ENCODE measurements around the gene EEF2K. TPM values are rescaled to one million over a fixed set of nuclear protein-coding genes. Genes with fewer than 3 reads are reported as not detected.

EEF2K gene
- total RNA-seq, 1 experiment from 2014 or later: 31.0 TPM

DNA sequence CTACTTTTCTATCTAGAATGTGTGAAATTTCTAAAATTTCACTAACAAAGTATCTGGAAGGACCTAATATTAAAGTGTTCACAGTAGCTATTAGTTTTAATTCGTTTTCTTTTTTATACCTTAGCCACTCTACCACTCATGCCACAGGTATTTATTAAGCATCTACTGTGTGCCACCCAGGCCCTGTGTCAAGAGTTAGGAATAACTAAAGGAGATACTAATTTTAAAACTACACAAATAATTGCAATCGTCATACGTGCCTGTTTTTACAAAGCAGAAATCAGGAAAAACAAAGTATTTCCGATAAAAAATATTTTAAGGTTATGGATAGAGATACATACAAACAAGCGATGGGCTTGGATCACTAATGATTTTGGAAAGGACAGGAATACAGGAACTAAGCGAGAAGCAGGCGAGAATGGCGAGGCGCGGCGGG, 483 bp upstream of the EEF2K start:
- Histone ChIP-seq H3K9me3 (ENCODE audit: control insufficient read depth in 1 of 2, insufficient read depth in 1 of 2, low read depth in 1 of 2, low read length in 2 of 2) (no peaks in the 10 kb centered on the region; a peak in 1 of 4 replicates), H3K9ac (ENCODE audit: low read length) (peak overlapping the region; percentile 90), H3K36me3 (ENCODE audit: control insufficient read depth in 1 of 2, insufficient read depth in 2 of 2, low read length in 2 of 2) (peaks cover 0 to 1% of the 10 kb centered on the region in 2 experiments; a peak in 1 of 4 replicates), H3K9me2 (ENCODE audit: insufficient read depth) (no peaks in the 10 kb centered on the region), H2AFZ (ENCODE audit: low read depth, low read length, poor library complexity, severe bottlenecking) (peak overlapping the region; percentile 28), H3K27ac (ENCODE audit: low read depth, low read length) (peak overlapping the region; percentile 85), H4K20me1 (ENCODE audit: insufficient read depth) (no peaks in the 10 kb centered on the region), H3K4me1 (ENCODE audit: control insufficient read depth in 1 of 2, insufficient read depth in 2 of 2, low read length in 2 of 2) (peaks cover 16 to 25% of the 10 kb centered on the region in 2 experiments), H3K27me3 (ENCODE audit: insufficient read depth, low read length) (no peaks in the 10 kb centered on the region), H3K4me2 (ENCODE audit: low read length) (peak overlapping the region; percentile 93), H3K4me3 (replicated peaks in 1 of 2; ENCODE audit: low read depth in 1 of 2, low read length in 2 of 2) (peak overlapping the region; percentile 42 to 94), H3K79me2 (ENCODE audit: insufficient read depth, low read length) (peaks cover 42% of the 10 kb centered on the region)
- no peak for ATAC-seq
- TF ChIP-seq ZNF274 (IDR thresholded peaks at IDR 0.05; ENCODE audit: low read depth, low read length): no peak
- TF ChIP-seq ZFX (IDR thresholded peaks at IDR 0.05): no peak
- TF ChIP-seq FOSL1 (IDR thresholded peaks at IDR 0.05; ENCODE audit: low read depth): no peak
- TF ChIP-seq SRF (IDR thresholded peaks at IDR 0.05; ENCODE audit: low read depth): peak; percentile 61; the same call in 1 of the 2 replicates
- TF ChIP-seq, protein P1, sequence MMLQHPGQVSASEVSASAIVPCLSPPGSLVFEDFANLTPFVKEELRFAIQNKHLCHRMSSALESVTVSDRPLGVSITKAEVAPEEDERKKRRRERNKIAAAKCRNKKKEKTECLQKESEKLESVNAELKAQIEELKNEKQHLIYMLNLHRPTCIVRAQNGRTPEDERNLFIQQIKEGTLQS (IDR thresholded peaks at IDR 0.05): no peak
- no peak for TF ChIP-seq RAD21 (IDR thresholded peaks at IDR 0.05; ENCODE audit: low read depth)
- TF ChIP-seq EZH2 (IDR thresholded peaks at IDR 0.05): no peak
- CTCF ChIA-PET: interaction anchor here (1.0 kb wide), 1 partner anchor 93 kb away, joined by 8 read pairs; no protein-coding TSS in a partner anchor
- intact Hi-C loops (cut with micrococcal nuclease): loop anchor here (1.0 to 2.0 kb wide), 2 partner anchors 27 to 92 kb away; partner anchors contain the start of gene POLR3E
- TSS peak; percentile 99 for BruUV-seq (replicated peaks)
- RAD21 ChIA-PET (ENCODE audit: low non-redundant PET in 1 of 2, low total read pairs in 2 of 2, uncharacterized antibody in 2 of 2, unreplicated experiment in 2 of 2): interaction anchor here (0.9 to 1.0 kb wide), 2 partner anchors 14 to 95 kb away, joined by 3 read pairs; no protein-coding TSS in a partner anchor
- POLR2A ChIA-PET: interaction anchor here (1.3 kb wide), 1 partner anchor 14 kb away, joined by 4 read pairs; no protein-coding TSS in a partner anchor
- DNase-seq (ENCODE audit: low read depth, low spot score): no peak

DNA sequence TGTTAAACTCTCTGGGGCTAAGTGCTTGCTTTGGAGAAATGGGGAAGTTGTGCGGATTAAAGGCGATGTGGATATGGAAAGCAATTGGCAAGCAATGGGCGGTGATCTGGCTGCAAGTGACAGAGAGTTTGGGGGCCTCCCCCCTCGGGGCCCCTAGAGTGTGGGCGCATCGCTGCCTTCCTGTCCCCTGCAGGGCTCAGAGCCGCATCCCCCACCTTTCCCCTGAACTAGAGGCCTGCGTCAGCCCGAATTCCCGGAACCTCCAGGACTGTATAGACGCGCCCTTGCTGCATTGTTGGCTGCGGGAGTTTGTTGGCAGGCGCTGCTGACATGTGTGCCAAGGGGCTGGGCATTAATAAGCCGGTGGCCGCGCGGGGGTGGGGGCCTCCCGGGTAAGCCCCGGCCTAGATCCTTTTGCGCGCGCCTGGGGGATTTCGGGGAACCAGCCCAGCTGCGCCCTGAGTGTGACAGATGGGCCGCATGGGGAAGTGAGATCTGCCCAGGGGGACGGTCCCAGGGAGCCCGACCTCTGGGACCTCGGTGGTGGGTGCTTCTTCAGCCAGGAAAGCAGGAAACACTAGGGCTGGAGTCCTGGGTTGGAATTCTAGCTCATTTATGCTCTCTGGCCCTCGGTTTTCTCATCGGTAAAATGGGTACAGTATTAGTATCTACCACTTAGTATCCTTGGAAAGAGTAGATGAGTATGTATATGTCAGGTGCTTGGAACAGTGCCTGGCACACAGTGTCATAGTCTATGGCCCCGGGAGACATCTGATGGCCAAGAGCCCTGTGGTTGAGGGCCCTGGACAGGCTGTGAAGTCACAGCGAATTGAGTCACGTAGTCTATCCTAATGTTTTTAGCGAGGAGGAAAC, 1.0 kb downstream of the EEF2K start:
- ChIA-PET POLR2A (no interaction called here), CTCF (interaction anchor here (0.7 kb wide), 1 partner anchor 93 kb away, joined by 3 read pairs; no protein-coding TSS in a partner anchor), RAD21 (ENCODE audit: low non-redundant PET in 1 of 2, low total read pairs in 2 of 2, uncharacterized antibody in 2 of 2, unreplicated experiment in 2 of 2) (no interaction called here)
- no TSS peak for BruUV-seq (replicated peaks)
- TF ChIP-seq ZFX (IDR thresholded peaks at IDR 0.05) (peak; percentile 55), EGR1 (IDR thresholded peaks at IDR 0.05; ENCODE audit: low read depth) (peak; percentile 58; the same call in 1 of the 2 replicates)
- TF ChIP-seq, protein P1 (IDR thresholded peaks at IDR 0.05): no peak
- Histone ChIP-seq H3K4me2 (ENCODE audit: low read length) (peak overlapping the region; percentile 93), H3K36me3 (ENCODE audit: control insufficient read depth in 1 of 2, insufficient read depth in 2 of 2, low read length in 2 of 2) (peaks cover 0 to 7% of the 10 kb centered on the region in 2 experiments; a peak in 1 of 4 replicates), H3K4me1 (ENCODE audit: control insufficient read depth in 1 of 2, insufficient read depth in 2 of 2, low read length in 2 of 2) (peaks cover 16 to 25% of the 10 kb centered on the region in 2 experiments), H3K4me3 (replicated peaks in 1 of 2; ENCODE audit: low read depth in 1 of 2, low read length in 2 of 2) (peak overlapping the region; percentile 84 to 94), H3K9ac (ENCODE audit: low read length) (peak overlapping the region; percentile 90), H3K27me3 (ENCODE audit: insufficient read depth, low read length) (no peaks in the 10 kb centered on the region), H2AFZ (ENCODE audit: low read depth, low read length, poor library complexity, severe bottlenecking) (no peak overlapping the region), H3K9me2 (ENCODE audit: insufficient read depth) (no peaks in the 10 kb centered on the region), H3K9me3 (ENCODE audit: control insufficient read depth in 1 of 2, insufficient read depth in 1 of 2, low read depth in 1 of 2, low read length in 2 of 2) (no peaks in the 10 kb centered on the region; a peak in 1 of 4 replicates), H4K20me1 (ENCODE audit: insufficient read depth) (no peaks in the 10 kb centered on the region), H3K79me2 (ENCODE audit: insufficient read depth, low read length) (peaks cover 57% of the 10 kb centered on the region), H3K27ac (ENCODE audit: low read depth, low read length) (peak overlapping the region; percentile 85)
- no peak for DNase-seq (ENCODE audit: low read depth, low spot score)
- intact Hi-C loops (cut with micrococcal nuclease): loop anchor here (1.0 to 2.0 kb wide), 2 partner anchors 26 to 90 kb away; partner anchors contain the start of gene POLR3E
- ATAC-seq: peak; percentile 13; the same call in 1 of the 2 replicates
